Sigmoid colon (tissue), 3 donors: ENCODE data around the gene HIPK4.

Source experiments
- POLR2A ChIP-seq, 2 donors: fragments of 450-650 bp; IDR thresholded peaks; one replicate each; pipeline ENCODE4 v1.6.1; 2016; ENCODE audit warnings: antibody characterized with exemption in 2 of 2, mild to moderate bottlenecking in 2 of 2, moderate library complexity in 2 of 2
- TF ChIP-seq, protein P1 (sequence below), 4 experiments: fragments of 450-650 bp in 3 of 4; fragments of 200-600 bp in 1 of 4; IDR thresholded peaks; one replicate each; pipeline ENCODE4 v1.5.1; 2016 to 2019; ENCODE audit warnings: antibody characterized with exemption in 4 of 4, mild to moderate bottlenecking in 3 of 4, moderate library complexity in 2 of 4

DNA sequence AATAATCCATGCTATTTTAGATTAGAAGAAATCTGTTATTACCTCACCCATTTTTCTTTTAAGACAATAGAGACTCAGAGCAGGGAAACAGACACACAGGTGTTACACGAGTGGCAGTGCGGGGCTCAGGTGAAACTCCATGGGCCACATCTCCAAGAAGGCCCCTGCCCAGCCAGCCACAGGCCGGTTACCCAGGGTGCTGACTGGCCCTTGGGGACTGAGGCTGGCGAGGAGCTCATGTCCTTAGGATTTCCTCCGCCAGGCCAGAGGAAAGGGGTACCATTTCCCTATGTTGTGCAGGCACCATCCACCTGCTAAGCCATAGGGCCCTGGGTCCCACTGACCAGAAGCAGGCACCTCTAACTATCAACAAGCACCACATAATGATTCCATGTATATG, 52.4 kb downstream of the HIPK4 start:
- TF ChIP-seq POLR2A (IDR thresholded peaks at IDR 0.05), result no peak
- TF ChIP-seq, protein P1, sequence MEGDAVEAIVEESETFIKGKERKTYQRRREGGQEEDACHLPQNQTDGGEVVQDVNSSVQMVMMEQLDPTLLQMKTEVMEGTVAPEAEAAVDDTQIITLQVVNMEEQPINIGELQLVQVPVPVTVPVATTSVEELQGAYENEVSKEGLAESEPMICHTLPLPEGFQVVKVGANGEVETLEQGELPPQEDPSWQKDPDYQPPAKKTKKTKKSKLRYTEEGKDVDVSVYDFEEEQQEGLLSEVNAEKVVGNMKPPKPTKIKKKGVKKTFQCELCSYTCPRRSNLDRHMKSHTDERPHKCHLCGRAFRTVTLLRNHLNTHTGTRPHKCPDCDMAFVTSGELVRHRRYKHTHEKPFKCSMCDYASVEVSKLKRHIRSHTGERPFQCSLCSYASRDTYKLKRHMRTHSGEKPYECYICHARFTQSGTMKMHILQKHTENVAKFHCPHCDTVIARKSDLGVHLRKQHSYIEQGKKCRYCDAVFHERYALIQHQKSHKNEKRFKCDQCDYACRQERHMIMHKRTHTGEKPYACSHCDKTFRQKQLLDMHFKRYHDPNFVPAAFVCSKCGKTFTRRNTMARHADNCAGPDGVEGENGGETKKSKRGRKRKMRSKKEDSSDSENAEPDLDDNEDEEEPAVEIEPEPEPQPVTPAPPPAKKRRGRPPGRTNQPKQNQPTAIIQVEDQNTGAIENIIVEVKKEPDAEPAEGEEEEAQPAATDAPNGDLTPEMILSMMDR (IDR thresholded peaks at IDR 0.05), result no peak
